NCI-H345 treated with DMSO at 0.1 percent for 48 hours (cell line): ENCODE results near the gene HERC4.
"Not testable (repeated sequence)": the region's sequence is repeated elsewhere in the genome, so short reads cannot be mapped to it uniquely, and the experiment has no call there.

ENCODE experiments used
- DNase-seq: peaks from one replicate; lab custom pipeline; 2025; ENCODE audit not compliant: unreplicated experiment; lab: John Stamatoyannopoulos, UW

The HERC4 gene

GRCh38 chr10:67884842-67885670 is 190.0 kb downstream of the HERC4 start:
- DNase-seq: peak; percentile 12

GRCh38 chr10:67884313-67884841 is 190.7 kb downstream of the HERC4 start, which contains the start of gene SIRT1:
TSS of gene SIRT1 (plus strand) at chr10:67884656. CDS start at chr10:67884722, 66 bp downstream.
- peak; percentile 62 for DNase-seq

- no peak for DNase-seq
Observed at GRCh38 chr10:67883710-67884312, 191.3 kb downstream of the HERC4 start.

GRCh38 chr10:67878133-67878532 is 196.9 kb downstream of the HERC4 start:
- DNase-seq: no peak

- not testable (repeated sequence) for DNase-seq
Observed at GRCh38 chr10:67877421-67877820, 197.7 kb downstream of the HERC4 start.

- no peak for DNase-seq
Observed at GRCh38 chr10:67875340-67876238, 199.5 kb downstream of the HERC4 start.
